ENCODE measurements around the gene CFAP410.

The CFAP410 gene

DNA sequence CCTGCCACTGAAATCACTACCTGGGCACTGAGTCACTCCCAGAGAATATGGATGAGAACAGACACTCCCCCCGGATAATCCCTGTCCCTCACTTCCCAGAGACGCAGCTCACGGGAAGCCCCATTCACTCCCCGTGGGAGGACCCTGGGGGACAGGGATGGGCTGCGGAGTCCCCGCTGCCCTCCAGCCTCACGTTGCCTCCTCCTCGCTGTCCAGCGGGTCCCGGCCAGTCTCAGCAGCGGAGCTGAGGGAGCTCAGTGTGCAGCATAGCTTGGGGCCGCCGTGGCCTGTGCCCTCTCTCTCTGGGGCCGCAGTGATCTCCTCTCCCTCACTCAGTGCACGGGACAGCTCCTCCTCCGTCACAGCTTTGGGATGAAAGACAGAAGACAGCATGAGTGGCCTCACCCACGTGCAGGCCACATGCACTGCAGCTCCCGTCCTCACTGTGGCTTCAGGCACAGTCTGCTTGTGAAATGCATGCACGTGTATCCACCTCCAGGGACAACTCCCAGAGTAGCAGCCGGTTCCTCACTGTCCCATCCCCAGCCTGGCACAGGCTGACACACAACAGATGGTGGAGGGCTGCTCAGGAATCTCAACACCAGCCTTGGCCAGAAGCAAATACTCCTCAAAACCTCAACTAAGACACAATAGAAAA lies 7.4 kb downstream of the CFAP410 start:
- no peak for DNase-seq (ENCODE audit: low read depth, low spot score)

- no peak for DNase-seq (ENCODE audit: low read depth, low spot score)
Measured at GRCh38 chr21:44331209-44331608, 8.0 kb downstream of the CFAP410 start.

- DNase-seq (ENCODE audit: low read depth, low spot score) = no peak
Measured at GRCh38 chr21:44330698-44331097, 8.5 kb downstream of the CFAP410 start.

GRCh38 chr21:44329971-44330681 lies 9.1 kb downstream of the CFAP410 start:
- no peak for DNase-seq (ENCODE audit: low read depth, low spot score)

DNA sequence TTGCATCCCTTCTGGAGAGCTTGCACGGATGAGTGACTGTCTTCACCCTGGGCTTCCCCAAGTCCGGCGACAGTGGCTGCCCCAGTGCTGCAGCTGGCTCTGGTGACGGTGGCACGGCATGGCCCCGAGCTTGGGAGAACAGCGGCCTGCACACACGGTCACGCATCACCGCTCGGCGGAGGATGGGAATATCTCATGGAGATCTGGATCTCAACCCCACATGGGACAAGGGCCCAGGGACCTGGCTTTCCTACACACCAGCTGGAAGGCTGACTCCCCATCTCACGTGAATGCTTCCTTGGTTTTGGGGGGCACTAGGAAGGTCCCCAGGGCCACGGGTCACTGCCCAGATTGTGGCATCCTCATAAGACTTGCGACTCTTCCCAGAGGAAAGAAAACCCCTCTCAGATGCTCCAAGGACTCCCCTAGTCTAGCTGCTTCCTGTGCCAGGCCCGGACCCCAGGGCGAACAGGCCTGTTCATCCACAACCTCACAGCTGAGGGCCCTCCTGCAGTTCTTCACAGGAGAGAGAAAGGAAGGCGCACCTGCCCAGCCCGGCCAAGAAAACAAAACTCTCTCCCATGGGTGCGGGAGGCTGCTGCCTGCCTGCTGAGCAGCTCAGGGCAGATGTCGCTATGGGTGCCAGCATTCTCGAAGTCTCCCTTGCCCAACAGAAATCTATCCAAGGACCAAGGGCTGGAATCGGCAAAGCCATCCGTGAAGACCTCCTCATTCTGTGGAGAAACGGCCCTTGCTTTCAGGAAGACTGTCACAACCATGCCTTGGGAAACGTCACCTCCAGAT lies 9.9 kb downstream of the CFAP410 start:
- DNase-seq (ENCODE audit: low read depth, low spot score) = no peak

GRCh38 chr21:44328242-44328895 lies 10.8 kb downstream of the CFAP410 start:
- no peak for DNase-seq (ENCODE audit: low read depth, low spot score)

- no peak for DNase-seq (ENCODE audit: low read depth, low spot score)
Measured at GRCh38 chr21:44327603-44327974, 11.6 kb downstream of the CFAP410 start.

DNA sequence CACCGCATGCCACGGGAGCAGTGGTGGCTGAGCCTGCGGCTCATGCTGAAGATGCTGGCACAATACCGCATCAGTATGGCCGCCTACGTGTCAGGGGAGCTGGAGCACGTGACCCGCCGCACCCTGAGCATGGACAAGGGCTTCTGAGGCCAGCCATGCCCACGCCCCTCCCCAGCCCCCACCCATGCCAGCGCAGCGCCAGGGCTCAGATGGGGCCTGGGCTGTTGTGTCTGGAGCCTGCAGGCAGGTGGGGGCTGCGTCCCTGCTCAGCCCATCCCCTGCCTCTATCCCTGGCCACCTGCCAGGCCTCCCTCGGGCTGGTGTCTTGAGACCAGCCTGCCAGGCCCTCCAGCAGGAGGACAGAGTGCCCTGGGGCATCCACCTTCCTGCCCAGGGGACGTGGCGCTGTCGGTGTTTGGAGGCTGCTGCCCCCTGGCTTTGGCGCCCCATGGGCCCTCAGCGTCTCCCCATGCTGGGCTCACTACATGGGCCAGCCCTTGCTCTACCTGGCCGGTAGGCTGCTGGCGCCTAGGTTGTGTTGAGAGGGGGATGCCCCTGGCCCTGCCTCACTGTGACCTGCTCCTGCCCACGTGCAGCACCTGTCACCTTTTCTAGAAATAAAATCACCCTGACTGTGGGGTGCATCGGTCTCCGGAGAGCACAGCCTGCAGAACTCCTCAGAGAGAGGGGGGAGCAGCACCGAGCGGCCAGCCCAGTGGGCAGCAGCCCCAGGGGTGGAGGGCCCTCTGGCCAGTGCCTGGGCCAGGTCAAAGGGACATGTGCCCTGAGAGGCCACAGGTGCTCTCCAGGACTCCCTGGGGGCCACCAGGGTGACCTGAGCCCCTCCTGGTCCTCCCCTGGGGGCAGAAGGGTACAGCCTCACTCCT lies 12.2 kb downstream of the CFAP410 start:
- no peak for DNase-seq (ENCODE audit: low read depth, low spot score)

DNA sequence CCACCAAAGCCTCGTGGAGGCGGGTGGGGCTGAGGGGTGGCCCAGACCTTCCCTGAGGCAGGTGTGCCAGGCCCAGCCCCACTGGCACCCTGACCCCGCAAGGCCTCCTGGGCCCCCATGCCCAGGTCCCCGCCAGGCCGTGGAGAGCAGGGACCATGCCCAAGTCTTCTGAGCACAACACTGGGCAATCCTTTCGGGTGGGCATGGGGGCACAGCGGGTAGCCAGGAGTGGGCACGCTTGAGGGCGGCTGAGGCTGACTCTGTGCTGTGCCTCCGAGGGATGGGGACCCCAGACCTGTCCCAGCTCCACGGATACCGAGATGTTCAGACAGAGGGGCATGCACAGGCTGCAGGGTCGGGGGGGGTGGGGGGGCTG lies 12.9 kb downstream of the CFAP410 start:
- no peak for DNase-seq (ENCODE audit: low read depth, low spot score)

- no peak for DNase-seq (ENCODE audit: low read depth, low spot score)
Measured at GRCh38 chr21:44325386-44326271, 13.6 kb downstream of the CFAP410 start.

DNA sequence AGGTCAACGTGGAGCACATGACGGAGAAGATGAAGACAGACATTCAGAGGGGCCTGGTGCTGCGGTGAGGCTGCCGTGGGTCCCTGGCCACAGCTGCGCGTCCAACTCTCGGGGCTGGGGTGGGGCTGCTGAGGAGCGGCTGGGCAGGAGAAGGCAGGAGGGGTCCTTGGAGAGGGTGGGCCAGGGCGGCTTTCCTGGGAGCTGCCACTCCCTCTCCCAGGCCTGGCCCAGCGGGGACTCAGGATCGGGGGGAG lies 14.4 kb downstream of the CFAP410 start:
- no peak for DNase-seq (ENCODE audit: low read depth, low spot score)

- no peak for DNase-seq (ENCODE audit: low read depth, low spot score)
Measured at GRCh38 chr21:44324106-44324853, 14.9 kb downstream of the CFAP410 start.

GRCh38 chr21:44323591-44323990 lies 15.6 kb downstream of the CFAP410 start:
- DNase-seq (ENCODE audit: low read depth, low spot score) = no peak

DNA sequence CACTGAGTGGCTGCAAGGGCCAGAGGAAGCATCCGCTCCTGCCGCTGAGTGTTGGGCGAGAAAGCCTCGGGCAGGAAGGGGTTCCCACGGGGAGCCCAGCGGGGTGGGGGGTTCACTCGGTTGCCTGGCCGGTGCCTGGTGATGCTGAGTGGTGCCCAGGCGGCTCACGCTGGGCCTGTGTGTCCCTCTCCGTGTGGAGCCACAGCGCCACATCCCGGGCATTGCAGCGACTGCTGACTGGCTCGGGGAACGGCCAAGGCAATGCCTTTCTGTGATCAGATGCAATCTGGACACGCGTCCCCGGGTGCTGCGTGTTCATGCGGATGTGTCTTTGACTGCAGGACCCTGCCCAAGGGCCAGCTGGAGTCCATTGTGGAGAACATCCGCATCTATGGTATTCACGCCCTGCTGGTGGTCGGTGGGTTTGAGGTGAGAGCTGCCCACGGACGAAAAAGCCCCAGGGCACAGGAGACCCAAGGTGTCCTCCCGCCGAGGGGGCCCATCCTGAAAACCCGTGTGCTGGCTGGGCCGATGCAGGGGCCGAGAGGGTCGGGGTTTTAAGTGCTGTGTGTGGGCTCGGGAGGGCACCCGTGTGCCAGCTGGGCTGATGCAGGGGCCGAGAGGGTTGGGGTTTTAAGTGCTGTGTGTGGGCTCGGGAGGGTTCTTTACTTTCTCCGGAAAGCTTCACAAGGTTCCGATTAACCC lies 16.4 kb downstream of the CFAP410 start:
- no peak for DNase-seq (ENCODE audit: low read depth, low spot score)

DNA sequence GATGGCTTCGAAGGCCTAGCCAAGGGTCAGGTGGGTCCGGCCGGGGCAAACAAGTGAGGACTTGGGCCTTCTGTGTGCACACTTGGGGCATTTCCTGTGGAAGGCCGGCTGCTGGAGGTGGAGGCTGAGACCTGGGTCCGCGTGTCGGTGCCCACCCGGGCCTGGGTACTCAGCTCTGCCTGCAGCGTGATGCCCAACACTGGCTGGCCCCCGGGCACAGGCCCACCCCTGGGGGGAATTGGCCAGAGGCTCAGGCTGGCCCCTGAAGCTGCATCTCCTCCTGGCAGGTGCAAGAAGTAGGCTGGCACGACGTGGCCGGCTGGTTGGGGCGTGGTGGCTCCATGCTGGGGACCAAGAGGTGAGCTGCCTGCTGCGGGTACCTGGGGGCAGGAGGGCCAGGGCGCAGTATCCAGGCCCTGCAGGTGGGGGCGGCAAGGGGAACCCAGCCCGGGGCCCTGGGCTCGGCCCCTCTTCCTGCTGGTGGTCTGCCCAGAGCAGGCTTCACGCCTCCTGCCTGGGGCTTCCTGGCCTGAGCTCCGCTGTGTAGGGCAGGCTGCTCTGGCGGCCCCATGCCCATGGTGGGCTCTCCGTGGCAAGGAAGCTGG lies 17.2 kb downstream of the CFAP410 start:
- DNase-seq (ENCODE audit: low read depth, low spot score) = no peak

- DNase-seq (ENCODE audit: low read depth, low spot score) = no peak
Measured at GRCh38 chr21:44320847-44321246, 18.3 kb downstream of the CFAP410 start.

DNA sequence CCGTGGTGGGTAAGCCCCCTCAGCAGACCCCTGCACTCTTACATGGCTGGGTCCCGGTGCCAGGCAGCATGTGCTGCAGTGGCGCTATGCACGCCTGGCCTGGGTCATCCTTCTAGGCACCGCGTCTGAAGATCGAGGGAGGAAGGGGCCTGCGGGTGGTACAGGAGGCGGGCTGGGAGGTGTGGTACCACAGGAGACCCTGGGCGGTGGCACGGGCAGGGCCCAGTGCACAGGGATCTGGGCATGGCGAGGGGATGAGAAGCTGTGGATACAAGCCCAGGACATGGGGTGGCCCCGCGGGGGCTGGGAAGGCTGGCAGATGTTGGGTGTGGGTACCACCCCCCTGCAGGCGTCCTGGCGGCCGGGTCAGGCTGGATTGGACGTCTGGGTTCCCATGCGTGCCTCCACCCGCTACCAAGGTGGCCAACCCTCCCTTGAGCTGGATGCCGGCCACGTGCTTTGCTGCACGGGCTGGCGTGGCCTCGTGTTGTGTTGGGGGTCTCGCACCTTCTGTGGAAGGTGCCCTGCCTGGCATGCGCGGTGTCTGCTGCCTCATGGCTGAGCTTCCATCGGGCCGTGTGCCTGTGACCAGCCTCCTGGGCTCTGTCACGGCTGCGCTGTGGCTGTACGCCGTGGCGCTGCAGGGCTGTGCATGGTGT lies 19.7 kb downstream of the CFAP410 start:
- no peak for DNase-seq (ENCODE audit: low read depth, low spot score)
